ENCODE measurements around the gene DCUN1D2.

Gene DCUN1D2

GRCh38 chr13:113411216-113412023 lies 79.1 kb downstream of the DCUN1D2 start:
- no peak for DNase-seq (ENCODE audit: low read depth in 2 of 3, low spot score in 2 of 3)

GRCh38 chr13:113410472-113411201 lies 79.9 kb downstream of the DCUN1D2 start:
- DNase-seq (ENCODE audit: low read depth in 2 of 3, low spot score in 2 of 3), result no peak

- DNase-seq (ENCODE audit: low read depth in 2 of 3, low spot score in 2 of 3), result no peak
Measured at GRCh38 chr13:113408562-113408961, 81.9 kb downstream of the DCUN1D2 start.

- no peak for DNase-seq (ENCODE audit: low read depth in 2 of 3, low spot score in 2 of 3)
Measured at GRCh38 chr13:113407531-113408393, 82.7 kb downstream of the DCUN1D2 start.

- no peak for DNase-seq (ENCODE audit: low read depth in 2 of 3, low spot score in 2 of 3)
Measured at GRCh38 chr13:113407103-113407530, 83.4 kb downstream of the DCUN1D2 start.

GRCh38 chr13:113406321-113407102 lies 84.0 kb downstream of the DCUN1D2 start:
- DNase-seq (ENCODE audit: low read depth in 2 of 3, low spot score in 2 of 3), result no peak
